Activated CD8-positive, alpha-beta T cell treated with anti-CD3 and anti-CD28 coated beads for 36 hours (primary cell): Measurements from ENCODE around the gene NDUFS4. TPM values are rescaled to one million over a fixed set of nuclear protein-coding genes. Genes with fewer than 3 reads are reported as not detected.
"Not testable (repeated sequence)": the region's sequence is repeated elsewhere in the genome, so short reads cannot be mapped to it uniquely, and the experiment has no call there.

Experiments
- ATAC-seq: fragments of 200-7000 bp; cut with Tn5 transposase; one replicate; pipeline ENCODE4 v1.10.0; 2021; ENCODE audit warnings: mild to moderate bottlenecking, moderate library complexity
- CTCF ChIA-PET: fragments of 350-600 bp; sonication (Branson Sonifier 250); formaldehyde crosslinking; loops from one replicate; lab custom pipeline; 2021; ENCODE audit warnings: antibody characterized with exemption; lab: Charles Lee
- POLR2A ChIA-PET: fragments of 350-600 bp; sonication (Branson Sonifier 250); formaldehyde crosslinking; loops from one replicate; lab custom pipeline; 2021; ENCODE audit warnings: antibody characterized with exemption; lab: Charles Lee
- DNase-seq: peaks from one replicate; pipeline ENCODE4 v3.0.0-alpha.2; 2020
- H3K27ac Mint-ChIP-seq: one replicate; pipeline ENCODE4 v1.8.0; 2021; ENCODE audit warnings: mild to moderate bottlenecking, mixed read lengths
- H3K27me3 Mint-ChIP-seq: one replicate; pipeline ENCODE4 v1.8.0; 2021; ENCODE audit warnings: mixed read lengths
- H3K36me3 Mint-ChIP-seq: one replicate; pipeline ENCODE4 v1.8.0; 2021; ENCODE audit warnings: low read depth, mixed read lengths
- H3K4me1 Mint-ChIP-seq: one replicate; pipeline ENCODE4 v1.8.0; 2021; ENCODE audit warnings: low read depth, mixed read lengths
- H3K4me3 Mint-ChIP-seq: one replicate; pipeline ENCODE4 v1.8.0; 2021; ENCODE audit warnings: mild to moderate bottlenecking, moderate library complexity, mixed read lengths
- H3K9me3 Mint-ChIP-seq: one replicate; pipeline ENCODE4 v1.8.0; 2021; ENCODE audit warnings: mixed read lengths
- intact Hi-C: fragments of 100-400 bp; cut with micrococcal nuclease; formaldehyde crosslinking; loops from one replicate; pipeline ENCODE4 v1.10.0; 2022
- total RNA-seq, 2 experiments: library from RNA; stranded (reverse); gene quantifications; one replicate each; pipeline ENCODE4 v1.2.3, GENCODE V29; 2021
- TF ChIP-seq, protein P1 (sequence below): fragments of 200-600 bp; IDR thresholded peaks from one replicate; pipeline ENCODE4 v1.8.0; 2022; ENCODE audit warnings: antibody characterized with exemption, mild to moderate bottlenecking

Gene NDUFS4
- total RNA-seq, 2 experiments from 2014 or later: 69.2 to 72.0 TPM

DNA sequence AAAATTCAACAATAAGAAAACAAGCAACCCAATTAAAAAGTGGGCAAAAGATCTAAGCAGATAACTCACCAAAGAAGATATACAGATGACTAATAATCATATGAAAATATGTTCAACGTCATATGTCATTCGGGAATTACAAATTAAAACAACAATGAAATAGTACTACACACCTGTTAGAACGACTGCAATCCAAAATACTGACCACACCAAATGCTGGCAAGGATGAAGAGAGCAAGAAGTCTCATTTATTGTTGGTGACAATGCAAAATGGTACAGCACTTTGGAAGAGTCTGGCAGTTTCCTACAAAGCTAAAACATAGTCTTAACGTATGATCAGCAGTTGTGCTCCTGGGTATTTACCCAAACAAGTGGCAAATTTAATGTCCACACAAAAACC is 37.5 kb downstream of the NDUFS4 start:
- POLR2A ChIA-PET: no interaction called here
- no peaks in the 10 kb centered on the region for H3K9me3 Mint-ChIP-seq

DNA sequence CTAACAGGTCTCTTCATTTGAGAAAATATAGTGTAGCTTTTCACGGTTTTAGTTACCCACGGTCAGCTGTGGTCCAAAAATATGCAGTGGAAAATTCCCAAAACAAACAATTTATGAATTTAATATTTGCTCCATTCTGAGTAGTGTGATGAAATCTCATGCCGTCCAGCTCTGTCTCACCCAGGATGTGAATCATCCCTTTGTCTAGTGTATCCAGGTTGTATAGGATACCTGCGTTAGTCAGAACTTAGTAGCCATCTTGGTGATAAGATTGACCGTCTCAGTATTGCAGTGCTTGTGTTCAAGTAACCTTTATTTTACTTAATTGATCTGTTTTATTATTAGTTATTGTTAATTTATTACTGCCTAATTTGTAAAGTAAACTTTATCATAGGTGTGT is 41.1 kb downstream of the NDUFS4 start:
- ChIA-PET POLR2A (no interaction called here), CTCF (no interaction called here)
- ATAC-seq (no peak), DNase-seq (no peak)
- intact Hi-C loops: no loop called here
- Mint-ChIP-seq H3K4me1 (peaks cover 3% of the 10 kb centered on the region), H3K27me3 (no peaks in the 10 kb centered on the region), H3K27ac (no peak overlapping the region), H3K9me3 (no peaks in the 10 kb centered on the region), H3K4me3 (no peak overlapping the region), H3K36me3 (peaks cover 40% of the 10 kb centered on the region)
- TF ChIP-seq, protein P1, sequence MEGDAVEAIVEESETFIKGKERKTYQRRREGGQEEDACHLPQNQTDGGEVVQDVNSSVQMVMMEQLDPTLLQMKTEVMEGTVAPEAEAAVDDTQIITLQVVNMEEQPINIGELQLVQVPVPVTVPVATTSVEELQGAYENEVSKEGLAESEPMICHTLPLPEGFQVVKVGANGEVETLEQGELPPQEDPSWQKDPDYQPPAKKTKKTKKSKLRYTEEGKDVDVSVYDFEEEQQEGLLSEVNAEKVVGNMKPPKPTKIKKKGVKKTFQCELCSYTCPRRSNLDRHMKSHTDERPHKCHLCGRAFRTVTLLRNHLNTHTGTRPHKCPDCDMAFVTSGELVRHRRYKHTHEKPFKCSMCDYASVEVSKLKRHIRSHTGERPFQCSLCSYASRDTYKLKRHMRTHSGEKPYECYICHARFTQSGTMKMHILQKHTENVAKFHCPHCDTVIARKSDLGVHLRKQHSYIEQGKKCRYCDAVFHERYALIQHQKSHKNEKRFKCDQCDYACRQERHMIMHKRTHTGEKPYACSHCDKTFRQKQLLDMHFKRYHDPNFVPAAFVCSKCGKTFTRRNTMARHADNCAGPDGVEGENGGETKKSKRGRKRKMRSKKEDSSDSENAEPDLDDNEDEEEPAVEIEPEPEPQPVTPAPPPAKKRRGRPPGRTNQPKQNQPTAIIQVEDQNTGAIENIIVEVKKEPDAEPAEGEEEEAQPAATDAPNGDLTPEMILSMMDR: no peak

More for the DNA sequence above, 37.5 kb downstream of the NDUFS4 start:
- H3K36me3 Mint-ChIP-seq: peaks cover 16% of the 10 kb centered on the region
- H3K27me3 Mint-ChIP-seq: no peaks in the 10 kb centered on the region
- intact Hi-C loops: no loop called here
- H3K4me3 Mint-ChIP-seq: no peak overlapping the region
- H3K27ac Mint-ChIP-seq: no peak overlapping the region
- TF ChIP-seq, protein P1: no peak
- no peak for ATAC-seq
- DNase-seq: no peak
- peaks cover 22% of the 10 kb centered on the region for H3K4me1 Mint-ChIP-seq
- CTCF ChIA-PET: no interaction called here

DNA sequence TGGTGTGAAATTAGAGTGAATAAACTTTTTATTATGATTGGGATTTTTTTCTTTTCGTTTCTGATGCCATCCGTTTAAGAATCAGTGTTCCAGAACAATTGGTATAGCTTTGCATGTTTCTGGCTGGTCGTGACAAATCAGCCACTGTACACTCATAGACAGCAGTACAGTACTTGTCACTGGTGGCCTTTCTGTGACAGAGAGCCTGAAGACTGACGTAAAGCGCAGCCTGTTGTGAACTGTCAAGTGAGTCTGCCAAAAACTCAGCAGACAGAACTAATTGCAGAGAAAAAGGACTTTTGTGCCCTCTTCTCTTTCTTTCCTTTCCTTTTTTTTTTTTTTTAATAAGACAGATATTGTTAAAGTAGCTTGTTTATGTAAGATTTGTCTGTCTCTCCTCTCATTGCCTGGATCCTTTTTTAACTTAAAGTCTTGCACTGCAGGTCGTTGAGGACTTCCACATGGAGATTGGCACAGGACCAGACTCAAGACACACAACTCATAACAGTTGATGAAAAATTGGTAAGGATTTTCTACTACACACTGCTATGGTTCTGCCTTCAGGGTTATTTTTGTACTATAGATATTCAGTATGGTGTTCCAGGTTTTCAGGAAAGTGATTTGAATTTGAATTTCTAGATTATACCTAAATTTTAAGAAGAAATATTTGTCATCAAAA is 42.7 kb downstream of the NDUFS4 start:
- Mint-ChIP-seq H3K9me3 (no peaks in the 10 kb centered on the region), H3K36me3 (peaks cover 33% of the 10 kb centered on the region), H3K27ac (no peak overlapping the region), H3K27me3 (no peaks in the 10 kb centered on the region), H3K4me1 (peaks cover 2% of the 10 kb centered on the region), H3K4me3 (no peak overlapping the region)
- CTCF ChIA-PET: no interaction called here
- intact Hi-C loops: no loop called here
- POLR2A ChIA-PET: no interaction called here
- ATAC-seq (no peak), DNase-seq (no peak)
- TF ChIP-seq, protein P1: no peak

DNA sequence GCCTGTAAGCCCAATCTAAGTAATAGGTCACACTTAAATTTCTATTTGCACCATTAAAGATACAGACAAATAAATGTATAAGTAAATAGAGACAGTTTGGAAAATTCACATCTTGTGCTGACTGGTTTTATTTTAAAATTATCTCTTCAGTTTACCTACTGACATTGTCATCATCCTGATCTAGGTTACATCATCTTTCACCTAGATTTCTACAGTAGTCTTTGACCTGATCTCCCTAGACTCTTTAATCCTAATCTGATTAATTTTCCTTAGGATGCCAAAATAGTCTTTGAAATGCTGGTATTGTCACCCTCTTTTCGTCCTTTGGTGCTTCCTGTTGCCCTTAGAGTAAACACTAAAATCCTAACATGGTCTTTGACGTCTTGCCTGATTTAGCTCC is 43.9 kb downstream of the NDUFS4 start:
- no peak for ATAC-seq
- Mint-ChIP-seq H3K4me3 (no peak overlapping the region), H3K27ac (no peak overlapping the region)

DNA sequence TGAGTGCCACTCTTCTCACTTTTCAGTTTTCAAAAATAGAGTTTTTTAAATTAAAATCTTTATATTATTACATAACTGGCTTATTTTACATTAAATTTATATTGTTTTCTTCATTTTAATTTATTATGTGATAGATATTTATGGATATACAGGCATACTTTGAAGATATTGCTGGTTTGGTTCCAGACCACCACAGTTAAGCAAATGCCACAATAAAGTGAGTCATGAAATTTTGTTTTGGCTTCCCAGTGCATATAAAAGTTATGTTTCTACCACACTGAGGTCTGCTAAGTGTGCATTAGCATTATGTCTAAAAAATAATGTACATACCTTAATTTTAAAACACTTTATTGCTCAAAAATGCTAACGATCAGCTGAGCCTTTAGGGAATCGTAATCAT is 47.4 kb downstream of the NDUFS4 start:
- DNase-seq (no peak), ATAC-seq (no peak)
- TF ChIP-seq, protein P1: no peak
- H3K27me3 Mint-ChIP-seq: no peaks in the 10 kb centered on the region
- no peak overlapping the region for H3K4me3 Mint-ChIP-seq
- CTCF ChIA-PET: no interaction called here
- H3K36me3 Mint-ChIP-seq: peaks cover 42% of the 10 kb centered on the region
- H3K9me3 Mint-ChIP-seq: no peaks in the 10 kb centered on the region
- peaks cover 21% of the 10 kb centered on the region for H3K4me1 Mint-ChIP-seq
- POLR2A ChIA-PET: no interaction called here
- H3K27ac Mint-ChIP-seq: no peak overlapping the region
- intact Hi-C loops: no loop called here

More for the DNA sequence above, 43.9 kb downstream of the NDUFS4 start:
- Mint-ChIP-seq H3K36me3 (peaks cover 41% of the 10 kb centered on the region), H3K4me1 (peaks cover 12% of the 10 kb centered on the region), H3K27me3 (no peaks in the 10 kb centered on the region), H3K9me3 (no peaks in the 10 kb centered on the region)
- TF ChIP-seq, protein P1: no peak
- POLR2A ChIA-PET: no interaction called here
- DNase-seq: no peak
- CTCF ChIA-PET: no interaction called here
- intact Hi-C loops: no loop called here

DNA sequence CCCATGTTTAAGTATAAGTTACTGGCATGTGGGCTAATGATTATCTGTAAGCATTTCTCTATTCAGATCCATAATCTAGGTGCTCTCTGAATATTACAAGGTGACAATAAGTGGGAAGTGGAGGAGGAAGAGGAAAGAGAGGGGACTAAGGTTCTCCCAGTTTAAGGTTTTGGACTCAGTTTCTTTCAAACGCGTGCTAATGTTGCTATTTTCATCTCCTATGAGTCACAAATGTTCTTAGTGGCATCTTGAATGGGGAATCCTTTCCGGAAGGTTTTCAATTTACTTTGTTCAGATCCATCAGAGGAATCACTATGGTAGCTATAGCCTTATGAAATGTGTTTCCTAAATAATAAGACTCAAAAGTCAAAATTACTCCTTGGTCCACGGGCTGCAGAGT is 48.5 kb downstream of the NDUFS4 start:
- H3K9me3 Mint-ChIP-seq, H3K4me3 Mint-ChIP-seq, H3K27ac Mint-ChIP-seq, CTCF ChIA-PET, POLR2A ChIA-PET, DNase-seq, H3K27me3 Mint-ChIP-seq, intact Hi-C loops, ATAC-seq: not testable (repeated sequence)
- H3K36me3 Mint-ChIP-seq: peaks cover 43% of the 10 kb centered on the region
- H3K4me1 Mint-ChIP-seq: peaks cover 24% of the 10 kb centered on the region
